ENCODE data around the gene AQP1.

GRCh38 chr7:30924624-30925023 lies 13.0 kb downstream of the AQP1 start:
- TF ChIP-seq, protein P1, sequence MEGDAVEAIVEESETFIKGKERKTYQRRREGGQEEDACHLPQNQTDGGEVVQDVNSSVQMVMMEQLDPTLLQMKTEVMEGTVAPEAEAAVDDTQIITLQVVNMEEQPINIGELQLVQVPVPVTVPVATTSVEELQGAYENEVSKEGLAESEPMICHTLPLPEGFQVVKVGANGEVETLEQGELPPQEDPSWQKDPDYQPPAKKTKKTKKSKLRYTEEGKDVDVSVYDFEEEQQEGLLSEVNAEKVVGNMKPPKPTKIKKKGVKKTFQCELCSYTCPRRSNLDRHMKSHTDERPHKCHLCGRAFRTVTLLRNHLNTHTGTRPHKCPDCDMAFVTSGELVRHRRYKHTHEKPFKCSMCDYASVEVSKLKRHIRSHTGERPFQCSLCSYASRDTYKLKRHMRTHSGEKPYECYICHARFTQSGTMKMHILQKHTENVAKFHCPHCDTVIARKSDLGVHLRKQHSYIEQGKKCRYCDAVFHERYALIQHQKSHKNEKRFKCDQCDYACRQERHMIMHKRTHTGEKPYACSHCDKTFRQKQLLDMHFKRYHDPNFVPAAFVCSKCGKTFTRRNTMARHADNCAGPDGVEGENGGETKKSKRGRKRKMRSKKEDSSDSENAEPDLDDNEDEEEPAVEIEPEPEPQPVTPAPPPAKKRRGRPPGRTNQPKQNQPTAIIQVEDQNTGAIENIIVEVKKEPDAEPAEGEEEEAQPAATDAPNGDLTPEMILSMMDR (IDR thresholded peaks at IDR 0.05): no peak
- no peak for TF ChIP-seq EZH2 (IDR thresholded peaks at IDR 0.05; ENCODE audit: borderline replicate concordance, insufficient read depth, low read depth, low read length, poor library complexity, severe bottlenecking)
